Panc1 (cell line): ENCODE results near the gene UCP2. TPM values are rescaled to one million over a fixed set of nuclear protein-coding genes. Genes with fewer than 3 reads are reported as not detected.

ENCODE experiments used
- ATAC-seq: fragments of 200-7000 bp; cut with Tn5 transposase; 2 replicates; pipeline ENCODE4 v1.9.1; 2020; ENCODE audit warnings: mild to moderate bottlenecking, moderate library complexity
- BruUV-seq: library from RNA; stranded (reverse); fragments of 400-500 nt; replicated peaks from 2 replicates; lab custom pipeline; 2021; lab: Mats Ljungman, UMichigan
- CTCF ChIA-PET: fragments of 300-600 bp; sonication (Branson Sonifier 250); formaldehyde crosslinking; loops from one replicate; lab custom pipeline; 2022; ENCODE audit warnings: antibody characterized with exemption; lab: Charles Lee
- POLR2A ChIA-PET: fragments of 300-600 bp; sonication (Branson Sonifier 250); formaldehyde crosslinking; loops from one replicate; lab custom pipeline; 2022; ENCODE audit warnings: antibody characterized with exemption; lab: Charles Lee
- DNase-seq: peaks from one replicate; pipeline ENCODE4 v3.0.0-alpha.2; 2010; ENCODE audit warnings: low read depth, low spot score
- H3K27ac ChIP-seq: 2 replicates; pipeline ENCODE4 v1.5.1; 2011; ENCODE audit warnings: mild to moderate bottlenecking, low read length, inconsistent platforms
- H3K27me3 ChIP-seq: fragments of 200-500 bp; sonication (Bioruptor generic); 2 replicates; pipeline ENCODE4 v1.6.0; 2014; ENCODE audit warnings: low read length, inconsistent platforms; ENCODE audit not compliant: control insufficient read depth, insufficient read depth
- H3K36me3 ChIP-seq: fragments of 200-500 bp; sonication (Bioruptor generic); 2 replicates; pipeline ENCODE4 v1.5.1; 2014; ENCODE audit warnings: inconsistent platforms, mild to moderate bottlenecking, low read length, moderate library complexity; ENCODE audit not compliant: control insufficient read depth, insufficient read depth
- H3K4me1 ChIP-seq: 2 replicates; pipeline ENCODE4 v1.5.1; 2011; ENCODE audit warnings: inconsistent platforms, mild to moderate bottlenecking, low read length, moderate library complexity; ENCODE audit not compliant: control insufficient read depth, insufficient read depth
- H3K4me3 ChIP-seq, 2 experiments: 2 replicates each; pipeline ENCODE4 v1.5.1; 2011 to 2012; ENCODE audit warnings: low read depth in 2 of 2, low read length in 2 of 2, mild to moderate bottlenecking in 2 of 2, inconsistent platforms in 1 of 2, moderate library complexity in 1 of 2
- H3K9me3 ChIP-seq: fragments of 200-500 bp; sonication (Bioruptor generic); 2 replicates; pipeline ENCODE4 v1.5.1; 2014; ENCODE audit warnings: low read depth, mild to moderate bottlenecking, inconsistent platforms, low read length, moderate library complexity; ENCODE audit not compliant: control insufficient read depth, insufficient read depth
- CTCF ChIP-seq: fragments of 450-650 bp; IDR thresholded peaks from 2 replicates; pipeline ENCODE4 v1.5.1; 2017; ENCODE audit warnings: mild to moderate bottlenecking
- POLR2AphosphoS5 ChIP-seq: IDR thresholded peaks from 2 replicates; pipeline ENCODE4 v1.6.1; 2012; ENCODE audit warnings: mild to moderate bottlenecking, low read depth, low read length, moderate library complexity
- REST ChIP-seq, 2 experiments: IDR thresholded peaks; 2 replicates each; pipeline ENCODE4 v1.6.1; 2011 to 2012; ENCODE audit warnings: low read depth in 2 of 2, control low read depth in 1 of 2, low read length in 1 of 2, mild to moderate bottlenecking in 1 of 2, moderate library complexity in 1 of 2; ENCODE audit not compliant: insufficient read depth in 1 of 2
- SIN3A ChIP-seq: IDR thresholded peaks from 2 replicates; pipeline ENCODE4 v1.6.1; 2012; ENCODE audit warnings: low read depth, mild to moderate bottlenecking, low read length, moderate library complexity, borderline replicate concordance; ENCODE audit not compliant: insufficient read depth
- TCF7L2 ChIP-seq: IDR thresholded peaks from 2 replicates; pipeline ENCODE4 v1.6.1; 2011; ENCODE audit warnings: mild to moderate bottlenecking, low read depth, low read length, inconsistent platforms
- in situ Hi-C: cut with HindIII; loops from 2 replicates; pipeline ENCODE4 v1.10.0; 2016; ENCODE audit warnings: low sequenced_read_pairs, low pct_unique_long_range_greater_than_20kb
- intact Hi-C: fragments of 100-400 bp; cut with micrococcal nuclease; formaldehyde crosslinking; loops from one replicate; pipeline ENCODE4 v1.10.0; 2022; ENCODE audit not compliant: unreplicated experiment
- total RNA-seq: library from RNA; stranded (reverse); gene quantifications from one replicate; pipeline ENCODE4 v1.2.1, GENCODE V29; 2021; ENCODE audit not compliant: unreplicated experiment

The UCP2 gene
- total RNA-seq, 1 experiment from 2014 or later = 68.8 TPM

DNA sequence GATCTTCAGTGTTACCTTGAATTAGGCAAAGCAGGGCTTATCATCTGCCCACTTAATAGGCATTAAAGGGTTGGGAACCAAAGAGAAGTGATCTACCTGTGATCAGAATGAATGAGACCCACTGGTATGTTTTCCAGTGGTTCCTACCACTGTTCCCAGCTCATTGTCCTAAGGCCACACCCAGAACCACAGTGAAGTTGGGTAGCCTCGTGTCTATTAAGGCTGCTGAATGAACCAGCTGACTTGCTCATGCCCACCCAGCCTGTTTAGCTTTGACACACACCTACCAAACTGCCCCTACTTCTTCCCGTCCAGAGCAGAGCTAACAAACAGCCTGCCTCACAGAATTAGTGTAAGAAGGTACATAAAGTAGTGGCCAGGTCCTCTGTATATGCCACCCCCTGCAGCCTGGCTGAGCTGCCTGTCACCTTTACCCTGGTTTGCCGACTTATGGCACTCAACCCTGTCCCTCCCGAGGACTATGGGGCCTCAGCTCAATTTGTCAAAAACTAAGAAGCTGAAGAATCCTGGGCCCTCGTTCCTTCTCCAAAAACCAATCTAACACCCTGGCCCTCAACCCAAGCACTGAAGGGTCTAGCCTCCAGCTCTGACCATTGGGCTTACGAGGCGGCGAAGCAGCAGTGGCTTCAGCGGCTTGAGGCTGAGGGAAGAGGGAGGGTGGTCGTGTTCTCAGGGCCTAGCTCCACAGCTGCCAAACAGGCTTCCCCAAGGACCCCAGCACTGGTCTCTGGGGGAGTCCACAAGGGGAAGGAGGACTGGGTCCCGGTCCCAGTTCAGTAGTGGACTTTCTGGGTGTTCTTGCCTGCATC lies 9.8 kb downstream of the UCP2 start:
- TF ChIP-seq CTCF (no peak), REST (IDR thresholded peaks at IDR 0.05; ENCODE audit: insufficient read depth in 1 of 2, low read depth in 2 of 2, low read length in 1 of 2) (no peak), POLR2AphosphoS5 (no peak), SIN3A (no peak), TCF7L2 (no peak)
- Histone ChIP-seq H3K27ac (no peak overlapping the region), H3K9me3 (no peaks in the 10 kb centered on the region), H3K27me3 (no peaks in the 10 kb centered on the region), H3K36me3 (peaks cover 6% of the 10 kb centered on the region; the same call in 1 of the 2 replicates), H3K4me1 (no peaks in the 10 kb centered on the region), H3K4me3 (no peak overlapping the region)
- intact Hi-C loops = no loop called here
- BruUV-seq = no TSS peak
- ATAC-seq = peak; percentile 23; the same call in 1 of the 2 replicates
- in situ Hi-C loops = no loop called here
- CTCF ChIA-PET = no interaction called here
- no peak for DNase-seq
- POLR2A ChIA-PET = no interaction called here

- in situ Hi-C loops = no loop called here
- POLR2A ChIA-PET = no interaction called here
These were observed 10.5 kb downstream of the UCP2 start for GRCh38 chr11:73972187-73972586.

More at GRCh38 chr11:73972187-73972586, 10.5 kb downstream of the UCP2 start:
- Histone ChIP-seq H3K9me3 (no peaks in the 10 kb centered on the region), H3K27me3 (no peaks in the 10 kb centered on the region), H3K4me3 (no peak overlapping the region), H3K36me3 (peaks cover 3% of the 10 kb centered on the region; the same call in 1 of the 2 replicates), H3K4me1 (no peaks in the 10 kb centered on the region), H3K27ac (no peak overlapping the region)
- intact Hi-C loops = no loop called here
- BruUV-seq = no TSS peak
- CTCF ChIA-PET = no interaction called here
- no peak for DNase-seq
- ATAC-seq = 0 out of 2 replicates have a peak, but pooled peaks have one; percentile 4
- TF ChIP-seq SIN3A = no peak
- TF ChIP-seq POLR2AphosphoS5 = peak; percentile 52; the same call in 1 of the 2 replicates
- no peak for TF ChIP-seq REST (IDR thresholded peaks at IDR 0.05; ENCODE audit: insufficient read depth in 1 of 2, low read depth in 2 of 2, low read length in 1 of 2)
- no peak for TF ChIP-seq CTCF
